NCI-H2196 (cell line): Measurements from ENCODE around the gene C6orf47.
A peak's percentile ranks its signal among the peaks of the same experiment; 100 is the strongest.

Experiments used
- DNase-seq: peaks from one replicate; lab custom pipeline; 2025; ENCODE audit not compliant: unreplicated experiment; lab: John Stamatoyannopoulos, UW

The C6orf47 gene

DNA sequence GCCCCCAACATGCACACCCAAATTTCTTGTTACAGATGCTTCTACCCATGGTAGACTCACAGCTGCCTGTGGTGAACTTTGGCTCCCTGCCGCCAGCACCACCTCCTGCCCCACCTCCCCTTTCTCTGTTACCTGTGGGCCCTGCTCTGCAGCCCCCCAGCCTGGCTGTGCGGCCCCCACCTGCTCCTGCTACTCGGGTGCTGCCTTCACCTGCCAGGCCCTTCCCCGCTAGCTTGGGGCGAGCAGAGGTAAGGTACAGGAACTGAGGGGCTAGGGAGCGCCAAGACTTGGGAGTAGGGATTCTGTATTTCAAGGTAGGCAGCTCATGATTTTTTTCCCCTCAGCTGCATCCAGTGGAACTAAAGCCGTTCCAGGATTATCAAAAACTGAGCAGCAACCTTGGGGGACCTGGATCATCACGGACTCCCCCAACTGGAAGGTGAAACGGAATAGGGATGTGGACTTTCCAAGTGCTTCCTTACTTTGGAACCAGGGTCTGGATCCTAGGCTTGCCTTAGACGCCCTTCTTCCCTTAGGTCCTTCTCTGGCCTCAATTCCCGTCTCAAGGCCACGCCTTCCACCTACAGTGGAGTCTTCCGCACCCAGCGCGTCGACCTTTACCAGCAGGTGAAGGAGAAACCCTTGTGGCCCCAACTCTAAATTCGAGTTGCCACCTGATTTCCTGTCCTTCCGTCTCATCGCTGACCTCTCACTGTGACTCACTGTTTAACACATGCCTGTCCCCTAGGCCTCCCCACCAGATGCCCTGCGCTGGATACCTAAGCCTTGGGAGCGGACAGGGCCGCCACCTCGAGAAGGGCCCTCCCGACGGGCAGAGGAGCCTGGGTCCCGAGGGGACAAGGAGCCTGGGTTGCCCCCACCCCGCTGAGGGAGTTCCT lies 23.6 kb downstream of the C6orf47 start:
- no peak for DNase-seq

- no peak for DNase-seq
Observed at GRCh38 chr6:31634969-31635575, 25.5 kb downstream of the C6orf47 start.

GRCh38 chr6:31634131-31634530 lies 26.4 kb downstream of the C6orf47 start:
- DNase-seq = no peak

GRCh38 chr6:31633447-31633846 lies 27.1 kb downstream of the C6orf47 start:
- no peak for DNase-seq

- DNase-seq = no peak
Observed at GRCh38 chr6:31632279-31632946, 28.2 kb downstream of the C6orf47 start.

- DNase-seq = no peak
Observed at GRCh38 chr6:31631681-31632278, 28.8 kb downstream of the C6orf47 start.

- no peak for DNase-seq
Observed at GRCh38 chr6:31631209-31631608, 29.4 kb downstream of the C6orf47 start.

GRCh38 chr6:31630177-31630934 lies 30.2 kb downstream of the C6orf47 start:
- DNase-seq = no peak

- DNase-seq = no peak
Observed at GRCh38 chr6:31629014-31629413, 31.6 kb downstream of the C6orf47 start.

DNA sequence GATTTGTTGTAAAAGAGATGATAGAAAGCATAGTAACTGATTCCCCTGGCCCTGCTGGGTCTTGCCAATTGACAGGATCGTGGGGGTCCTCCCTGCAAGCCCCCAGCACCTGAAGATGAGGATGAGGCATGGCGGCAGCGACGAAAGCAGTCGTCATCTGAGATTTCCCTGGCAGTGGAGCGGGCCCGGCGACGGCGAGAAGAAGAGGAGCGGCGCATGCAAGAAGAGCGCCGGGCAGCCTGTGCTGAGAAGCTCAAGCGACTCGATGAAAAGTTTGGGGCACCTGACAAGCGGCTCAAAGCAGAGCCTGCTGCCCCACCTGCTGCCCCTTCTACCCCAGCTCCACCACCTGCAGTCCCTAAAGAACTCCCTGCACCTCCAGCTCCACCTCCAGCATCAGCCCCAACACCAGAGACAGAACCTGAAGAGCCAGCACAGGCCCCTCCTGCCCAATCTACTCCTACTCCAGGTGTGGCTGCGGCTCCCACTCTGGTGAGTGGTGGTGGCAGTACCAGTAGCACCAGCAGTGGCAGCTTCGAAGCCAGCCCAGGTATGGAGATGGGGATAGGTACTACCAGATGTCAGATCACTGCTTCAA lies 32.8 kb downstream of the C6orf47 start:
- no peak for DNase-seq

GRCh38 chr6:31626952-31627351 lies 33.6 kb downstream of the C6orf47 start:
- no peak for DNase-seq

DNA sequence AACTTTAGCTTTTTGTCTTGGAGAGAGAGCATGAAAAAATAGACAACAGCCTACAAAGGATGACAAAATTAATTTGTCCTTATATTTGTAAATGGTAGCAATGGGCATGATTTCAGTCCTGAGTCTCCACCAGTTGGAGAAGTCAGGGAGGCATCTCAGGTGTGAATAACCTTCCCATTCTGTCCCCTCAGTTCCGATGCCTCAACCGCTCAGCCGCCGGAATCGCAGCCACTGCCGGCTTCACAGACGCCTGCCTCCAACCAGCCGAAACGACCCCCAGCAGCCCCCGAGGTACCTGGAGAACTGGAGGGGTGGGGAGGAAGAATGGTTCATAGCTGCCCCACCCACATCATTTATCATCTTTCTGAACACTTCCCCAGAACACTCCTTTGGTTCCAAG lies 36.5 kb downstream of the C6orf47 start:
- DNase-seq = no peak

DNA sequence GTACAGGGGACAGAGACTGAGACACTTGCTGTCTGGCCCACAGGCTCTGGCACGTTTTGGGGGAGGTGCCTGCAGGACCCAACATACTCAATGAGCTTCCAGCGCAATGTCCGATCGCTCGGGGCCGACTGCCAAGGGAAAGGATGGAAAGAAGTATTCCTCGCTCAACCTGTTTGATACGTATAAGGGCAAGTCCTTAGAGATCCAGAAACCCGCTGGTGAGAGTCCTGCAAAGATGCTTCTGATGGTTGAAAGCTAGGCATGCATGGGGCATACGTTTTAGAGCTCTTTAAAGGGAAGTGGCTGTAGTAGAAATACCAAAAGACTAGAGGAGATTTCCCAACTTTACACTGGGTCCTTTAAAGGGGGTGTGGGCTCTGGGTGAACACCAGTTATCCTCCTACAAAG lies 37.9 kb downstream of the C6orf47 start:
- no peak for DNase-seq

GRCh38 chr6:31621991-31622390 lies 38.6 kb downstream of the C6orf47 start:
- DNase-seq = no peak

- DNase-seq = no peak
Observed at GRCh38 chr6:31621320-31621939, 39.1 kb downstream of the C6orf47 start.

- DNase-seq = peak; percentile 100
Observed at GRCh38 chr6:31620586-31621319, 39.8 kb downstream of the C6orf47 start, which contains the start of gene PRRC2A. PRRC2A (plus strand) TSS chr6:31620715; CDS start chr6:31622790, 2,075 bp downstream.

- DNase-seq = peak; percentile 100
Observed at GRCh38 chr6:31619805-31620585, 40.6 kb downstream of the C6orf47 start.

DNA sequence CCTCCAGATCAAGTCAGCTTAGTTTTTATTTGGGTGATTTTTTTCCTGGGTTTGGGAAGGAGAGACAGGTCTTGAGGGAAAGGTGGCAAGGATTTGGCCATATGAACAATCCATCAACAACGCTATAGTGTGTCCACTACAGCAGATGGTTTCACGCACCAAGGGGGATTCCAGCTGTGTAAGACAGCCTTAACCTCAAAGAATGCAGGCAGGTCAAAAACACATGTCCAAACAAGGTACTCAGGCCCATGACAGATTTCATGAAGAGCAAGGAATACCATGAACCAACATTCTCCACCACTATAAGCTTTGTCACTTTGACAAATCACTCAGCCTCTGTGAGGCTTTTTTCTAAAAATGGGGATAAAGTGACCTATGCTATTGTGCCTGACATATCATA lies 43.6 kb downstream of the C6orf47 start:
- no peak for DNase-seq
